UCSD-AML1 (cell line): ENCODE measurements around the gene INPPL1.

Experiments
- DNase-seq: peaks from one replicate; lab custom pipeline; 2025; ENCODE audit not compliant: unreplicated experiment; lab: John Stamatoyannopoulos, UW

INPPL1 gene

DNA sequence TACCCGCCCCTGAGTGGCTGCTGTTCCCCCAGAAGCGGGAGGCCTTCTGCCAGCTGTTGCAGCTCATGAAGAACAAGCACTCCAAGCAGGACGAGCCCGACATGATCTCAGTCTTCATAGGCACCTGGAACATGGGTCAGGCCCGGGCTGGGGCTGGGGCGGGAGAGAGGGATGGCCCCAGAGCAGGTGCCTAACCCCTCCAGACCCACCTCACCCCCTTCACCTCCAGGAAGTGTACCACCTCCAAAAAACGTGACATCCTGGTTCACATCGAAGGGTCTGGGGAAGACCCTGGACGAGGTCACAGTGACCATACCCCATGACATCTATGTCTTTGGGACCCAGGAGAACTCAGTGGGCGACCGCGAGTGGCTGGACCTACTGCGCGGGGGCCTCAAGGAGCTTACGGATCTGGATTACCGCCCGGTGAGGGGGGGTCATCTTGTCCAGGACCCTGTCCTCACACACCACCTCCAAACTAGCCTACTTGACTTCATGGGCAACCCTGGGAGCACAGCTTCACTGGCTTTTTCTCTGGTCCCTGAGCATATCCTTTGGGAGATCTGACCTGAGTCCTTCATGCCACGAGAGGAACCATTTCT lies 6.3 kb downstream of the INPPL1 start:
- DNase-seq: no peak

DNA sequence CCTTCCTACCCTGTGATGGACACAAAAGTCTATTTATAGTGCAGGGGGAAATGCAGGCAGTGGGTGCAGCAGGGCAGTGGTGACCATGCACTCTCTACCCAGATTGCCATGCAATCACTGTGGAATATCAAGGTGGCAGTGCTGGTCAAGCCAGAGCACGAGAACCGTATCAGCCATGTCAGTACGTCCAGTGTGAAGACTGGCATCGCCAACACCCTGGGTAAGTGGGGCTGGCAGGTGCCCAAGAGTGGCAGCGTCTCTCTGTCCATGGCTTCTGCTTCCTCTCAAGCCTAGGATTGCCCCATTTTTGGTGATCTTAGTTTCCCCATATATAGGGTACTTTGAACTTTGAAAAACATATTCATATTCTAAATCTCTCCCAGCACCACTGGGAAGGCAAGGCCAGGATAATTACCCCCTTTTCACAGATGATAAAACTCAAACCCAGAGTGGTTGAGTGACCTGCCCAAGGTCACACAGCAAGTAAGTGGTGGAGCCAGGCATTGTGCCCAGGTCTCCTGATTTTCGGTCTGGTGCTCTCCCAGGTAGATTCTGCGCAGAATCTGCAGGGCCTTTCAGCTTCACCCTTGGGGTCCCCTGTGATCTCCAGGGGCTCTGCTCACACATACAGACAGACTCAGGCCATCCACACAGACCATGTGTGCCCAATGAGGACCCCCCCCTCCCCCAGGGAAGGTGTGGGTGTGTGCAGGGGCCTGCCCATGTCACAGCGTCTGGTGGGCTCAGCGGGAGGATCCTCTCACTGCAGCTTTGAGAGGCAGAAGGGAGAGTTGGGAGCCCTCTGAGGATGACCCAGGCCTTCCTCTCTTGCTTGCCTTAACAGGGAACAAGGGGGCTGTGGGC lies 7.1 kb downstream of the INPPL1 start:
- no peak for DNase-seq

DNA sequence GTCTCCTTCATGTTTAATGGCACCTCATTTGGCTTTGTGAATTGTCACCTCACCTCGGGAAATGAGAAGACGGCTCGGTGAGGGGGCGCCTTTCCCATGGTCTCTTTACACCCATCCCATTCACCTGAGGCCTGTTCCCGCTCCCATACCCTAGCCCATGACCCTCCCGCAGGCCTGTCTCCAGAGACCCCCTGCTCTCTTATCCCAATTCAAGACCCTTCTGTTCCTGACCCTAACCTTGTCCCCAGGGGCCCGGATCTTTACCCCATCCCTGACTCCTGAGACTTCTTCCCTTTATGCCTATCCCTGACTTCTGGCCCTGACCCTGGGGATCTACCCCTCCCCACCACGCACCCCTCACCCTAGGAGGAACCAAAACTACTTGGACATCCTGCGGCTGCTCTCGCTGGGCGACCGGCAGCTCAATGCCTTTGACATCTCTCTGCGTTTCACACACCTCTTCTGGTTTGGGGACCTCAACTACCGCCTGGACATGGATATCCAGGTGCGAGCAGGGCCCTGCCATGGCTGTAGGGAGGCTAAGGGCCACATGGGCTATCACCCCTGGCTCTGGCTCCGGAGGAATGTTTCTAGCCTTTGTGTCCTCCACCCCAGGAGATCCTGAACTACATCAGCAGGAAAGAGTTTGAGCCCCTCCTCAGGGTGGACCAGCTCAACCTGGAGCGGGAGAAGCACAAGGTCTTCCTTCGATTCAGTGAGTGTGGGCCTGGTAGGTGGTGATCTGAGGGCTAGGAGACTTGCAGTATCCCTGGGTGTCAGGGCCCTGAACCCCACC lies 7.9 kb downstream of the INPPL1 start:
- DNase-seq: no peak

DNA sequence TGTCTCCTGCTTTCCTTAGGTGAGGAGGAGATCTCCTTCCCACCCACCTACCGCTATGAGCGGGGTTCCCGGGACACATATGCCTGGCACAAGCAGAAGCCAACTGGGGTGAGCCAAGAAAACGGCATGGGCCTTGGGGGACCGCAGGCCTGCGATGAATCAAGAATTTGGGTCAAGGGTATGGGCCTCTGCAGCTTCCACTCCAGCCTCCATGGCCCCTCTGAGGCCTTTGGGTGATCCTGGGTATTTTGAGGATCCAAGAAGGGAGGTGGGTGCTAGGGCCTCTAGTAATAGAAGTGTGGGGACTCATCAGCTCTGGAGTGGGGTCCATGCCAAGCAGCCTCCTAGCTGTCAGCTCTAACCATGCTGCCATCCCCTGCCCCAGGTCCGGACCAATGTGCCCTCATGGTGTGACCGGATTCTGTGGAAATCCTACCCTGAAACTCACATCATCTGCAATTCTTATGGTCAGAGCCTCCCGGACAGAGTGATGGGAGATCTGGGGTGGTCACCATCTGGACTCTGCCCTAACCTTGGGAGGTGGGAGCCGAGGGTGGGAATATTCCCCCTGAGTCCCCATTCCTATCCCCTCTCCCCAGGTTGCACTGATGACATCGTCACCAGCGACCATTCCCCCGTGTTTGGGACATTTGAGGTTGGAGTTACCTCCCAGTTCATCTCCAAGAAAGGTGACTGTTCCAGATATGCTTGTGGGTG lies 8.6 kb downstream of the INPPL1 start:
- DNase-seq: no peak

DNA sequence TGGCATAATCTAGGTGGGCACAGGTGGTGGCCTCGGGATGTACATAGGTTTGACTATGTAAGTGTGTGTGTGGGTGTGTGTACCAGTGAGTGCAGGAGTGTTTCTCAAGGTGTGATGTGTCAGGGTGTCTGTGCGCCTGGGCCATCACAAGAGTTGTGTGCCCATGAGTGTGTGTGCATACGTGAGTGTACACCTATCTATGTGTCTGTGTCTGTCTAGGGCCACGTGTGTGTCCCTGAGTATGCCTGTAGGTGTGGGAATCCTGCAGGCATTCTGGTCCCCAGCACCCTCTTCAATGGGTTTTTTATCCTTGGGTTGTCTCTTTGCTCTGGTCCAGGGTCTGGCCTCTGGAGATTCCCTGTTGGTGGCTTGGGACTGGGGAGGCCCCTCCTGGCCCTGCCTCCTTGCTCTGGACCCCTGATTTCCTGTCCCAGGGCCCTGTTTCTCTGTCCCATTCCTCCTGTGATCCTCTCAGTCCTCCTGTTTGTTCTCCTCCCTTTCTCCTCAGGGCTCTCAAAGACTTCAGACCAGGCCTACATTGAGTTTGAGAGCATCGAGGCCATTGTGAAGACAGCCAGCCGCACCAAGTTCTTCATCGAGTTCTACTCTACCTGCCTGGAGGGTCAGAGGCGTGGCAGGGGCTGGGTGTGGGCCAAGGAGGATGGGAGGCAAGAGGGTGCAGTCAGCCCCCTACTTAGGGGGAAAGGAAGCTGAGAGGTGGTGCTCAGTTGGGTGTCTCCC lies 9.4 kb downstream of the INPPL1 start:
- no peak for DNase-seq

DNA sequence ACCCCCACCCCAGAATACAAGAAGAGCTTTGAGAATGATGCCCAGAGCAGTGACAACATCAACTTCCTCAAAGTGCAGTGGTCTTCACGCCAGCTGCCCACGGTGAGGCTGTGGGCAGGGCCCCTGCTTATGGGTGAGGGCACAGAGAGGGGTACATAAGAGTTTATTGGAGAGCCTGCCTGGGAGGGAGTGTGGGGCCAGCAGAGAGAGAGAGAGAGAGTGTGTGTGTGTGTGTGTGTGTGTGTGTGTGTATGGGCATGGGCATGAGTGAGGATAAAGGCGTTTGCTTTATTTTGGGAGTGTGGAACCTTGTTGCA lies 9.9 kb downstream of the INPPL1 start:
- DNase-seq: no peak

DNA sequence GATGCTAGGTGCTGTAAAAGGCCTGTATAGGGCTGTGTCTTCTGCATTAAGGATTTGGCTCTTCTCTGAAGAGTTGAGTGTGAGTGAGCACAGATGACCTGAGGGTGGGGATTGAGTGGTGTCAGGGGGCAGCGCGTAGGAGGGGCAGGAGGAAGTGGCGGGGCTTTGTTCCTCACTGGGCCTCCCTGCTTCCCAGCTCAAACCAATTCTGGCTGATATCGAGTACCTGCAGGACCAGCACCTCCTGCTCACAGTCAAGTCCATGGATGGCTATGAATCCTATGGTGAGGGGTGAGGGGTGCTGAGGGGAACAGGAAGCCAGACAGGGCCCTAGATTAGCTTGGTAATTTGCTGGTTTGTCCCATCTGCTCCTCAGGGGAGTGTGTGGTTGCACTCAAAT lies 10.4 kb downstream of the INPPL1 start:
- DNase-seq: no peak

DNA sequence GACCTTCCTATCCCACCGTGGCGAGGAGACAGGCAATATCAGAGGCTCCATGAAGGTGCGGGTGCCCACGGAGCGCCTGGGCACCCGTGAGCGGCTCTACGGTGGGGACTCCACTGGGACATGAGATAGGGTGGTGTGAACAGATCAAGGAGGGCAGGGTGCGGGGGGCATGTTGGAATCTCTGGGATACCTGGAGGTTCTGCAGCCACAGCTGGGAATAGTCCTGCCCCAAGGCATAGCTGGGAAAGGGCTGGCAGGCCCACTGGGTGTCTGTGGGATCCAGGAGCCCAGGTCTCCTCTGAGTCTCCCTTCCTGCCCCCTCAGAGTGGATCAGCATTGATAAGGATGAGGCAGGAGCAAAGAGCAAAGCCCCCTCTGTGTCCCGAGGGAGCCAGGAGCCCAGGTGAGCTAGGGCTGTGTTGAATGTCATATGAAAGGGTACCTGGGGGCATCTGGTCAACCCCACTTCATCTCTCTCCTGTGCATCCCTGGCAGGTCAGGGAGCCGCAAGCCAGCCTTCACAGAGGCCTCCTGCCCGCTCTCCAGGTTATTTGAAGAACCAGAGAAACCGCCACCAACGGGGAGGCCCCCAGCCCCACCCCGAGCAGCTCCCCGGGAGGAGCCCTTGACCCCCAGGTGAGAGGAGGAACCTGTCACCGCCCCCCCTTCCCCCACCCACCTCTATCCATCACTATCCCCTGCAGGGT lies 10.9 kb downstream of the INPPL1 start:
- no peak for DNase-seq

DNA sequence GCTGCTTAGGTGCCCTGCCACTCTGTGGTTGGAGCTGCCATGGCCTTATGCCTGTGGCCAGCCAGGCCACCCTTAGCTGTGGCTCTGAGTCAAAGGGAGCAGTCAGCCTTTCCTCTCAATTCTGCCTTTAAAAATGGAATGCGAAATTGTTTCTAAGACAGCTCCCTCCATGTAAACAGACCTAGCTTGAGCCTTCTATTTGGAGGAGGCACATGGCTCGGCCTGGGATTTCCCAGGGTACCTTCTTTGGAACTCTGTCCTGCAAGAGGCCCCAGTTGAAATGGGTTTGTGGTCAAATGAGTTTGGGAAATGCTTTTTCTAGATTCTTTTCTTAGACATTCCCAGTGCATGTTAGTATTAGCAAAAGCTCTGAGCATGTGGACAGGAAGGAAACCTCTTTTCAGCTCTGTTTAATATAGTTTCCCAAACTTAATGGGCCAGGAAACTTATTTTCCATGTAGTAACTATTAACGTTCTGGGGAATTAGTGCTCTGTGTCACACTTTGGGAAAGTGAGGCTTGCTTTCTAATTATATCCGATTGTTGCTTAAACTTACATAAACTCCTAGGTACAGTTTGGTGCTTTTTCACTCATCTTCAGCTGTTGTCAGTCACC lies 11.6 kb downstream of the INPPL1 start:
- no peak for DNase-seq

DNA sequence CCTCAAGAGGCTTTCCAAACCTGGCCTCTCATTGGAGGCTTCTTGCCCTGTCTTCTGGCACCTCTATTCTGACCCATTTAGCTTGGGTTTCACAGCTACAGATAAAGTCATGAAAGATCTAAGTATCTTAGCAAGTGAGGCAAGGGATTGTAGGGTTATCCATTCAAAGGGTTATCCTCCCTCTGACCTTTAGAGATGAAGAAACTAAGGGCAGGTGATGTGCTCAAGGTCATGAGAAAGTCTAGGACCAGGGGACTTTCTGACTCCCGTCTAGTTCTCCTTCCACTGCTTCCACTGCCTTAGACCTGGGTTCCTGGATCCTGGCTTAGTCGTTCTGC lies 12.2 kb downstream of the INPPL1 start:
- DNase-seq: no peak

DNA sequence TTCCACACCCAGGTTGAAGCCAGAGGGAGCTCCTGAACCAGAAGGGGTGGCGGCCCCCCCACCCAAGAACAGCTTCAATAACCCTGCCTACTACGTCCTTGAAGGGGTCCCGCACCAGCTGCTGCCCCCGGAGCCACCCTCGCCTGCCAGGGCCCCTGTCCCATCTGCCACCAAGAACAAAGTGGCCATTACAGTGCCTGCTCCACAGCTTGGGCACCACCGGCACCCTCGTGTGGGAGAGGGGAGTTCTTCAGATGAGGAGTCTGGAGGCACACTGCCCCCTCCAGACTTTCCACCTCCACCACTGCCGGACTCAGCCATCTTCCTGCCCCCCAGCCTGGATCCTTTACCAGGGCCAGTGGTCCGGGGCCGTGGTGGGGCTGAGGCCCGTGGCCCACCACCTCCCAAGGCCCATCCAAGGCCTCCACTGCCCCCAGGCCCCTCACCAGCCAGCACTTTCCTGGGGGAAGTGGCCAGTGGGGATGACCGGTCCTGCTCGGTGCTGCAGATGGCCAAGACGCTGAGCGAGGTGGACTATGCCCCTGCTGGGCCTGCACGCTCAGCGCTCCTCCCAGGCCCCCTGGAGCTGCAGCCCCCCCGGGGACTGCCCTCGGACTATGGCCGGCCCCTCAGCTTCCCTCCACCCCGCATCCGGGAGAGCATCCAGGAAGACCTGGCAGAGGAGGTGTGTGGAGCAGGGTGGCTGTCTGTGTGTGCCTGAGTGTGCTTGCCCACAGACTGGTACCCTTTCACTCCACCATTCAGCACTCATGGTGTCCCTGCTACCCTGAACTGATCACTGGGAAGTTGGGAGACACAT lies 12.8 kb downstream of the INPPL1 start:
- no peak for DNase-seq

DNA sequence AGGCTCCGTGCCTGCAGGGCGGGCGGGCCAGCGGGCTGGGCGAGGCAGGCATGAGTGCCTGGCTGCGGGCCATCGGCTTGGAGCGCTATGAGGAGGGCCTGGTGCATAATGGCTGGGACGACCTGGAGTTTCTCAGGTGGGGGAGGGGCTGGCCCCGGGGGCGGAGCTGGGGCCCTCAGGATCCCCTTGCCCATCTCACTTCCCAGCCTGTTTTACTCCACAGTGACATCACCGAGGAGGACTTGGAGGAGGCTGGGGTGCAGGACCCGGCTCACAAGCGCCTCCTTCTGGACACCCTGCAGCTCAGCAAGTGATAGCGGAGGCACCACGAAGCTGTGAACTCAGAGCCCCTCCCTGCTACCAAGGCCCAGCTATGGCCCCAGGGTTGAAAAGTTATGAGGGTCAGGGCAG lies 13.5 kb downstream of the INPPL1 start:
- peak; percentile 66 for DNase-seq

DNA sequence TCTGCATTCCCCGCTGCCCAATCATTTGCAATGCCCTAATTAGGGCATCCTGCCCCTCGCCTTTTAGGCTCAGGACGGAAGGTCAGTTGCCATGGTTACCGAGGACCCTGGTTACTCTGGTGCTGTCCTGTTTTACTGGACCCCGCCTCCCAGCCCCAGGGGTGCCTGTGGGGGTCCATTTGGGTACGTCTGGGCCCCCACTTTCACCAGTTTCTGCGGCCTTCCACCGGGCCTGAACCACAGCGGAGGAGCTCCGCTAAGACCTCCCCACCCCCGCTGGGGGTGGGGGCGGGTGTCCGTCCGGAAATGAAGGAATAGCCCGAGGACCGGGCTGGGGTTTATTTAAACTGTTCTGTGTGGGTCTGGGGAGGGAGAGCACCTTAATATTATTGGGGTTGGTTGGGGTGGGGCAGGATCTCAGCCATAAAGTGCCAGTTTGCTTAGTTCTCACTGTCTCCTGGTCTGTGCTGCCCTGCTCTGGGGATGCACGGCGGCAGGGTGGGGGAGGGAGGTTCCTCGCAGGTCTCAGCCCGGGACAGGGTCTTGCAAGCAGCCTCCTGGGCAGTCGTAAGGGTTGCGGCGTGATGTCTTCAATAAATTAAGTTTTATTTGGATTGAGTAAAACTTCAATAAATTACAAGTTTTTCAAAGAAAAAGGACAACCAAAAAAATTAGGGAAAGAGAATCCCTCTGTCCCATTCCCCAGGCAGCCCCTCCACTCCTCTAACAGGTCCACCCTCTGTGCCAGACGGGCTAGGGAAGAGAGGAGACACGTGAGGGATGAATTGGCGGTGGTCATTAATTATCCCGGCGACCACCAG lies 14.1 kb downstream of the INPPL1 start:
- DNase-seq: no peak

DNA sequence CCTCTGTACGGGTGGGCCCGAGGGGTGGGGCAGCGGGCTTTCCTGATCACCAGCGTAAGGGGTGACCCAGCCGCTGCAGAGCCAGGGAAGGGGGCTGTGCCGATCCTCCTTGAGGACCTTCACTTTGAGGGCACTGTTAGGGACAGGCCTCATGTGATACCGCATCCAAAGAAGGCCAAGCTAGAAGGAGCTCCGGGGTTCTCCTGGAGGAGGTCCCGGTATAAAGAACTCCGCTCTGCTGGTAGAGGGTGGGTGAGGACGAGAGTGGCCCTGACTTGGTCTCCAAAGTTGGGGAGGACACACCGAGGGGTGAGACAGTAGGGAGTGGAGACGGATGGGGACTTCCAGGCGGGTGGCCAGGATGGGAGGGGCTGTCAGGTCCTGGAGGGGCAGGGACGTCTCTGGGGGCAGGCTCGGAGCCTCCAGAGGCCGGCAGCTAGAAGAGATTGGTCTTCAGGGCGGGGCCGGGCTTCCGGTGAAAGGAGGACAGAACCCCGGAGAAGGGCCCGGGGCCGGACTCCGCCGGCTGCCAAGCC lies 14.8 kb downstream of the INPPL1 start:
- no peak for DNase-seq

DNA sequence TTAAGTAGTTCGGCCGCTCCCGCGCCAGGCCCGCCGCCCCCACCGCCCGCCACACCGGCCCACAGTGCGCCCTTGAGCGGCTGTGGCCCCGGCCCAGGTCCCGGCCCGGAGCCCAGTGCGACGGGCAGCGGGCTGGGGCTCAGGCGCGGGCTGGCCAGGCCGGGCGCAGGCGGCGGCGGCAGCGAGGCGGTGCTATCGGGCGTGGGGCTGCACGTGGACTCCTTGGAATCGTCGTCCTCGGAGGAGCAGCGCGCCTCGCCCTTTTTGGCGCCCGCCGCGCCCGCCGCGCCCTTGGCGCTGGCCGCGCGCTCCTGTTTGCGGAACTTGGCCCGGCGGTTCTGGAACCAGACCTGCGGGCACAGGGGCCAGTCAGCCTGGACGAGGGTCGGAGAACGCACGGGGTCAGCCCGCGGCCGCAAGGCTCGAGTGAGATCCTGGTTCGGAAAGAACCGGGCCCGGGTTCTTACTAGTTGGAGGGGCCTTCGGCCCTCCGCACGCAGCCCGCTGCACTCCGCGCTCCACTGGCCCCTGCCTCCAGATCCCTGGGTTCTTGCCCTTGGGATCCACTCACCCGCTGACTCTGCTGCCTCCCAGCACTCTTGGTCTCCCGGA lies 15.4 kb downstream of the INPPL1 start:
- no peak for DNase-seq

DNA sequence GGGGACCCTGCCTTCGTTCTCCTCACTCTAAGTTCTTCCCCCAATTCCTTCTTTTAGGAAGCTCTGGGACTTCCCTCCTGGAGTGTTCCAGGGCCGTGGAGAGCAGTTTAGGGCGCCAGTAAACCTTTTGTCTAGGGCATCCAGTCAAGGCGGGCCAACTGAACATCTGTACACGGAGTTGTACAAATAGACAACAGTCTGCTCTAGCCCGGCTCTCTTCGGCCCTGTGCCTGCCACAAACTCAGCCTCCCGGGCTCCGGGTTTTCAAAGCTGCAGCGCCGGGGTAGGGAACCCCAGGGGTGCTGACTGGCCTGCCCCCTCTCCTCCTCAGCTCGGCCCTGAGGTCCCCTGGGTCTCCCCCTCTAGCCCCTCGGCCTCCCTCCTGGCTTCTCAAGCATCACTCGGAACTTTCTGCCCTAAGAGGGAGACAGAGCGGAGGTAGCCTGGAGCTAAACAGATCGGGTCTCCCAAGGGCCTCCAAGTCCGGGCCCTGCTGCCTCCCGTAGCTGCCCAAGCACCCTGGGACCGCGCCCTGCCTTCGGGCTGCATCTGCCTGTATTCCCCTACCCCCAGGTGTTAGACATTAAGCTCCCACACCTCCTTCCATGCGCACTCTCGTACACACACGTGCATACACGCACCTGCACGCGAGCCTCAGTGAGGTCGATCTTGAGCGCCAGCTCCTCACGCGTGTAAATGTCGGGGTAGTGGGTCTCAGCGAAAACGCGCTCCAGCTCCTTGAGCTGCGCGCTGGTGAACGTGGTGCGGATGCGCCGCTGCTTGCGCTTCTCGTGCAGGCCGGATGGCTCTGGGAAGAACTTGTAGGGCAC lies 16.1 kb downstream of the INPPL1 start:
- DNase-seq: no peak
